GM21423 (cell line): Measurements from ENCODE around the gene SLC26A9.

Experiments used
- ATAC-seq: cut with Tn5 transposase; IDR thresholded peaks from one replicate; pipeline ENCODE4 v1.9.1; 2021; ENCODE audit warnings: mild to moderate bottlenecking, moderate library complexity; ENCODE audit not compliant: unreplicated experiment

Gene SLC26A9

GRCh38 chr1:205950280-205950679 lies 7.0 kb upstream of the SLC26A9 start:
- no peak for ATAC-seq

DNA sequence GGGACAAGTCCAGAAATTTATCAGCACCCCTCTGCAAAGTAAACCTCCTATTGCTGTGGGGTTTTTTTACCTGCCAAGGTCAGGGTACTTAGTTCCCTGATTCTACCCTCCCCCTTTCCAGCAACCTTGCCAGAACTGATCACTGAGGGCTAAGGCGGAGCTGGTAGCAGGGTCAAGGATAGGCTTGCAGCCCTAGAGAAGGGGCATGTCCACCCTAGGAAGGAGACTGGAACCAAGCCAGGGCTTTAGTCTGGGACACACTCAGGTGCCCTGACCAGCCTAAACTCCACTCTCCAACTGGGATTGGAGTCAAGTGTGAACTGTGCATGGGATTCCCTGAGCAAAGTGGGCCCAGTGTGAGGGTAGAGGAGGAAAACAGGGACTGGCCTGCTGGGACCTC lies 6.5 kb upstream of the SLC26A9 start:
- ATAC-seq, result no peak

- no peak for ATAC-seq
Observed at GRCh38 chr1:205948886-205949285, 5.6 kb upstream of the SLC26A9 start.

- no peak for ATAC-seq
Observed at GRCh38 chr1:205948039-205948438, 4.8 kb upstream of the SLC26A9 start.

DNA sequence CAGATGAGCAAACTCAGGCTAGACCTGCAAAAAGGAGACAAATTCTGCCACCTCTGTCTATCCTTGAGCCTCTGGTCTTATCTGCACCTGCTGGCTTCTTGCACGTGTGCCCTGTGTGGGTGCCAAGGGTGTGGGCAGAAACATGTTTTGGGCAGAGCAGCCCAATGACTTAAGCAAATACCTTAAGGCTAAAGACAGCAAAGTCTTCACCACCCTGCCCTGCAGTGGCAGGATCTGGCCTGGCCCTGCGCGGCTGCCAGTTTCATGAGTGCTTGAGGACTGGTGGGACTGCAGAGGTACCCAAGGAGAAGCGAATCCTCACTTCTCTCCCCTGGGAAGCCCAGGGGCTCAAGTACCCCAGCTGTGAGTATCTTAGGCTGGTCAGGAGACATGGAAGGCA lies 3.8 kb upstream of the SLC26A9 start:
- ATAC-seq, result no peak

GRCh38 chr1:205945069-205945468 lies 1.8 kb upstream of the SLC26A9 start:
- no peak for ATAC-seq

- no peak for ATAC-seq
Observed at GRCh38 chr1:205944525-205944924, 1.3 kb upstream of the SLC26A9 start.

GRCh38 chr1:205942631-205943159 lies 561 bp downstream of the SLC26A9 start:
- ATAC-seq, result no peak

DNA sequence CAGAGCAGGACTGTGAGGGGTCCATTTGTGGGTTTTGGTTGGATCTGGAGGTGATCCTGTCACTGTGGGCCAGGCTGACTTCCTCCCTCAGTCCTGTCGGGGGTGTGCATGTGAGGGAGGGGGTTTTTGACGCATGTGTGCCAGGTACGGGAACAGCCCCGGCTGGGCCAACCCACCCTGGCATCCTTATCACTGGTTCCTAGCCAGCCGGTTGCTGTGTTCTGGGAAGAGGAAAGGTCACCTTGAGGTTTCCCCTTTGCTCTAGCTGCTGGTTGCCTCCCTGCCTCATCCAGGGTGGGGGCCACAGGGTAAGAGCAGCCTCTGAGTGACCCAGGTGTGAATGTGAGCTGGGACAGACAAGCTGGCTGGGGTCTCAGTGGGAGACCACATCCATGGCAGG lies 2.5 kb downstream of the SLC26A9 start:
- no peak for ATAC-seq

- no peak for ATAC-seq
Observed at GRCh38 chr1:205939690-205940330, 3.4 kb downstream of the SLC26A9 start.

GRCh38 chr1:205938682-205939081 lies 4.6 kb downstream of the SLC26A9 start:
- ATAC-seq, result no peak

DNA sequence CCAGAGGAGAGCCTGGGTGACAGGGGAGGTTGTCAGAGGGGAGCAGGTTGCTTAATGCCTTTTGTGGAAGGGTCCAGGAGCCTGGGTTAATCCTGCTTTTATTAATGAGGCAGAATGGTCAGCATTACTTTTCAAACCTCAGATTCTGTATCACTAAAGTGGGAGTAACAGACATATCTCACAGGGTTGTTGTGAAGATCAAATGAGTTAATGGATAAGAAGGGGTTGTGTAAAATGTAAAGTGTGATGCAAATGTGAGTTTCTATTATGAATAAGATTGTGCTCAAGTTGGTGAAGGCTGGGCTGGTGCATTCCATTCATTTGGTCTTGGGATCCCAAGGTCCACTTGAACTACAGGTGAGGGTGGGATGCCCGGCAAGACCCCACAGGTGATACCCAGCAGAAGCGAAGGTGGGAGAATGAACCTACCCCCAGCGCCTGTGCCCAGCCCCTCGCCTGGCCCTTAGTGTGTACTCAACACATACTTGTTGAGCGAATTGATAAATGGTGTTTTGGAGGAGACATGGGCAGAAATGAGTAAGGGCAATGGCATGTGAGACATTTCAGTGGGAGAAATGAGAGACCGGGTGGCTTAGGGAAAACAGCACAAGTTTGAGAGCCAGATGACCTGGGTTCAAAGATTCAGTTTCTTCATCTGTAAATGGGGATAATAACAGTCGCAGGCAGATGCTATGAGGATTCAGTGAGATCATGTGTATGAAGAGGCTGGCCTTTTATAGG lies 6.2 kb downstream of the SLC26A9 start:
- no peak for ATAC-seq

DNA sequence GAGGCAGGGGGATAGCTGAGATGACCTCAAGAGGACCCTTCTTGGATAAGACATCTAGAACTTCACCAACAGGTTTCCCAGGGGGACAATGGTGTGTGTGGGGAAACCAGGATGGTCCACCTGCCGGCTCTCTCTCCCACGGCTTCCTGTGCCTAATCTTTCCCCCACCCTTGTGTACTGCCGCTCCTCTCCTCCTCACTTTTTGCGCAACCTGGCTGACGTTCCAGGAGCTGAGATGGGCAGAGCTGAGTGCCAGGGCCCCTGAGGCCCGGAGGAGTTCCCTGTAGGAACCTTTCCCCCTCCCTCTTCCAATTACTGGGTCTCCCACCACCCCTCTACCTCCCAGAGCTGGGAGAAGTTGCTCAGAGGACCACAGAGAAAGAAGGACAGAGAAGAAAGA lies 6.9 kb downstream of the SLC26A9 start:
- ATAC-seq, result no peak

DNA sequence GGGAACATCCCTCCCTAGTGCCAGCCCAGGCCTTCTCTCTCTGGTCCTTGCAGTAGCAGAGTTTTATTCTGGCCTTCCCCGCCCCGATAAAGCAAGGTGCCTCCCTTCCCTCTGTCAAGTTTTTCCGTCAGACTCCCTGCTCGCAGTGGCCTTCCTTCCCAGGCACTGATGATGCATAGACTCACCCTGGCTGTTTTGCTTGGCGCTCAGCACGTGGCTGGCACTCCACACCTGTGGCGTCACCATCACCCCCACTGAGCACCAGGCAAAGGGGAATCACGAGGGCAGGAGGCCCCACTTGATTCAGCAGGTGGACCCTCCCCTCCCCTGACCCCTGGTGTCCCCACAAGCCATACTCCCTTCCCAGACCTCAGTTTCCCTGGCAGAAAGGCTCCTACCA lies 7.4 kb downstream of the SLC26A9 start:
- ATAC-seq, result no peak

DNA sequence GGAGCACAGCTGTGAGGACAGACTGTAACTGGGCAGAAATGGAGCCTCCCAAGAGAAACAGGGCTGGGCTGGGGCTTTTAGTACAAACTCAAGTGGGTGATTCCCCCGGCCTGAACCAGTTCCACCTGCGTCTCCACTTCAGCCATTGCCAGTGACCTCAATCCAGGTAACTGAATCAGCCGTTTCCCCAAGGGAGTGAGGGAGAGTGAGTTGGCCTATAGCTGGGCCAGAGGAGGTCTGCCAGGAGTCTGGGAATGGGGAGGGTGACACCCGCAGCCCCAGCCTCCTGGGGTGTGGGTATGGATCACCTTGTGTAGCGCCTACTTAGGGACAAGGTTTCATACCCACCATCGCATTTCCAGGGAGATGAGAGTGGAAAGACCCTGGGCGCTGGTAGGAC lies 8.5 kb downstream of the SLC26A9 start:
- no peak for ATAC-seq

DNA sequence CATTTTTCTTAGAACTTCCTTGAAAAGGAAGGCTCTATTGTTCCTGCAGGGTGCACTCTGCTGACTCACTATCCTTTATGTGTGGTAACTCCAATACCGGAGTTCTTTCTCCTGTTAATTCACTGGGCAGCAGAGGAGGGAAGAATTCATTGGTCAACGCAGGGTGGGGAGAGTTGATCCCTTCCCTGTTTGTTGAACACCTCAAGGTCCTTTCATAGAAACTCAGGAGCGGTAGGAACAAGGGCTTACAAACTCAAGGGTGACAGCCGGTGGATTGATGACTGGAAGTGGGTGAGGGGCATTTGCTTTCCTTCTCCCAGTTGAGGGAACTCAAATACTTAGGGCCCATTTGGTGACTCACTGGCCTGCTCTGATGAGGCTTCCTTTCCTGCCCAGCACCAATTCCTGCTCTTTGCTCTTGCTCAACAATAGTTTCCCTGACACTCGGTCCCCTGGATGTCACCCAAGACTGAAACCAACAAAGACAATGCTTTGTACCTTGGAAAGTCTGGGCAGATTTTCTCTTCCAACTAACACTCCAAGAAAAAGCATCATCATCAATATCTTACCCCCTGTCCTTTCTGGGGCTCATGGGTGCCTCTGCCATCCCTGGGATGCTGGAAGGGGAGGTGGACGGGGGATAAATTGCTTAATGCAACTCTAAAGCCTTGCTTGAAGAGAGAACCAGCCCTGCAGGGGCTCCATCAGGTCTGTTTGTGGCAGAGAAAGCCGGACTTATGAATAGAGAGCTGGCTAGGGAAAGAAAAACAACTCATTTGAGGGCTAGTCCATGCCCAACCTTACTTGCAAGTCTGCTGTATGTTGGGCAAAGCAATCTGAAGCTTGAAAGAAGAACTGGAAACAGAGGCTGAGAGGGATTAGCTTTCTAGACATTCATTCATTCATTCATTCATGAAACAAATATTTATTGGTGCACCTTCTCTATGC lies 9.3 kb downstream of the SLC26A9 start:
- ATAC-seq, result no peak

GRCh38 chr1:205932776-205933175 lies 10.5 kb downstream of the SLC26A9 start:
- ATAC-seq, result no peak

DNA sequence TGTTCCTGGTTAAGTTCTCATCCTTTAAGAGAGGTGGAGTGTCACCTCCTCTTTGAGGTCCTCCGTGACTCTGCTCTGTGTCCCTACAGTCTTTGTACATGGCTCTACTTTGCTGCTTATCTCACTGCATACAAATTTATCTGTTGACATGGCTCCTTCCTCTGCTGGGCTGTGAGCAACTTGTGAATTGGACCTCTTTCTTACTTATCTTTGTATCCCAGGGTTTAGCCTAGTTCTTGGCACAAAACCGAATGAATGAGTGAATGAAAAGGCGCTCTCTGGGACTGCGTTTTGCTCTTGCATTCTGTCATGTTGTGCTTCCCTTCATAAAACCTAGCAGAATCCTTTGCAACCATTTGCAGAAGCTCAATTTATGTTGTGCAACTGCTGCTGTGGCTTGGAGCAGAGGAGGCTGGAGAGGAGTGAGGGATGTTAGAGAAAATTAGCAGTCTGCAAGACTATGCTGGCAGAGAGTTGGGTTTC lies 12.4 kb downstream of the SLC26A9 start:
- no peak for ATAC-seq

- ATAC-seq, result no peak
Observed at GRCh38 chr1:205930195-205930577, 13.1 kb downstream of the SLC26A9 start.

DNA sequence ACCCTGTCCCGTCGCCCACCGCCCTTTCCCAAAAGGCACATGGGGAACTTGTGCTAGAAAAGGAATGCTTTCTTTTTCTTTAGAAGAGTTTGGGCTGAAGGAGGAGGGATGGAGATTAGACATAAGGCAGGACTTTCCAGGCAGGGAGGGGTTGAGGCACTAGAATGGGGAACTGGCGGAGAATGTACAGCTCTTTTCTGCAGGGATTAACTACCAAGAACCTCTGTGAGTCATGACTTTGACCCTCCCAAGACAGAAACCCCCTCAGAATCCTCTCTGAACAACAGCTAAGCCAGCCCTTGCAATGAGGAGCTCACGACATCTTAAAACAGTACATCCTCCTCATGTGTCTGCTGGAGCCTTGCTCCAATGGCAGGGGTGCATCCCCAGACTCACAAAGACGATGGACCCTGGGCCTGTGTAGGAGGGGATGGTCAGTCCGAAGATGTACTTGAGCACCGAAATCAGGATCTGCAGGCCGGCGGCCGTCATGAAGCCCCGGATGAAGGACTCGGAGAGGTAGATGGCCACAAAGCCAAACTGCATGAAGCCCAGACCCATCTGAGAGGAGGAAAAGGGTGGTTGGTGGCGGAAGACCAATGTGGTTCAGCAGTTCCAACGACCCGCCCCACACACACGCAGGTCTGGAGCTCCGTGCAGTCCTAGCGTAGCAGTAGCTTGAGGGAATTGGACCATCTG lies 13.6 kb downstream of the SLC26A9 start:
- ATAC-seq, result no peak

- ATAC-seq, result no peak
Observed at GRCh38 chr1:205928317-205928716, 14.9 kb downstream of the SLC26A9 start.
